IPS-18c (cell line): ENCODE measurements around the gene RNFT2.

ENCODE experiments used
- H3K4me3 ChIP-seq: 2 replicates; pipeline ENCODE4 v1.7.0; 2013; ENCODE audit warnings: low read depth, mild to moderate bottlenecking, low read length, moderate library complexity; ENCODE audit not compliant: insufficient read depth
- H3K9me3 ChIP-seq: one replicate; pipeline ENCODE4 v1.6.1; 2013; ENCODE audit warnings: mild to moderate bottlenecking, low read length, moderate library complexity; ENCODE audit not compliant: control insufficient read depth, insufficient read depth

RNFT2 gene

GRCh38 chr12:116703214-116703795, 34.8 kb upstream of the RNFT2 start:
- H3K9me3 ChIP-seq: no peaks in the 10 kb centered on the region
- no peak overlapping the region for H3K4me3 ChIP-seq

- no peaks in the 10 kb centered on the region for H3K9me3 ChIP-seq
- H3K4me3 ChIP-seq: no peak overlapping the region
These were observed 30.4 kb upstream of the RNFT2 start for GRCh38 chr12:116707751-116708150.

DNA sequence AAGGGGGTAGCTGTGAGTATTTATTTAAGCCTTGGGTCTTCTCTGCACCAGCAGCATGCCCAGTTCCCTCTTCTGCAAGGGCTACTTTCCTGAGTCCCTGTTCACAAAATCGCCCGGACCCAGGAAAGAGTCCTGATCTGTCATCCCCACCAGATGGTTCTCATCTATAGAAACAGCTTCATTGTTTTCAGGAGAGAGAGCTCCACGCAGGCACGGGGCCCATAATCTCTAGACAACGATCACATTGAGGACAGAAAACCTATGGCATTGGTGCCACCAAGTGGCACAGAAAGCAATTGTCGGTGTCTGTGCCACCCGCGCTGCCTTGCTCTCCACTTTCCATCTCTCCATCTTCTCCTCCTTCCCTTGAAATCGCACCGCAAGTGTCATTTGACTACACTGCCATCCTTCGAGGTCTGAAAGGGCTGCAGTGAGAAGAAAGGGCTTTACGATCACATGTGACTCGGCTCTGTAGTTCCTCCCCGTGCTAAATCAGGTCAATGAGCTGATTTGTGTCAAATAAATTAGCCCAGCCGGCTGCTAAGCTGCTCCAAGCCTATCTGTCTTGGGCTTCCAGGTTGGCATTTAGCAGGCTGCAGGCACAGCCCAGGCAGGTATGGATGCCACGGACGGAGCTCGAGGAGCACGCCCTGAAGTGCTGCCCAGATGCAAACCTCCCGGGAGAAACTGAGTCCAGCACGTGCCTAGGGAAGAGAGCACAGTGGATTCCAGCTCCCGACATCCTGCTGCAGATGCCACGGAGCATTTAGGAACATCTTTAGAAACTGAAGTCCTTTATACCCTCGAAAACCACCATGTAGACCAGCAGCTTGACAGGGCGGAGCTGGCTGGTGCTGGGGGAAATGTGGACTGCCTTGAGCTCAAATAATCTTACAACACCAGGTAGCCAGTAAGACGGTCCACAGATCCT, 29.0 kb upstream of the RNFT2 start:
- Histone ChIP-seq H3K4me3 (no peak overlapping the region), H3K9me3 (no peaks in the 10 kb centered on the region)

GRCh38 chr12:116709768-116710167, 28.3 kb upstream of the RNFT2 start:
- no peak overlapping the region for H3K4me3 ChIP-seq
- H3K9me3 ChIP-seq: no peaks in the 10 kb centered on the region

- Histone ChIP-seq H3K9me3 (no peaks in the 10 kb centered on the region), H3K4me3 (no peak overlapping the region)
These were observed 27.6 kb upstream of the RNFT2 start for GRCh38 chr12:116710370-116711150.

- no peak overlapping the region for H3K4me3 ChIP-seq
- no peaks in the 10 kb centered on the region for H3K9me3 ChIP-seq
These were observed 25.4 kb upstream of the RNFT2 start for GRCh38 chr12:116712458-116713303.

- H3K4me3 ChIP-seq: no peak overlapping the region
- H3K9me3 ChIP-seq: no peaks in the 10 kb centered on the region
These were observed 24.6 kb upstream of the RNFT2 start for GRCh38 chr12:116713527-116713926.

- no peak overlapping the region for H3K4me3 ChIP-seq
- H3K9me3 ChIP-seq: no peaks in the 10 kb centered on the region
These were observed 23.9 kb upstream of the RNFT2 start for GRCh38 chr12:116714175-116714574.

- Histone ChIP-seq H3K4me3 (no peak overlapping the region), H3K9me3 (no peaks in the 10 kb centered on the region)
These were observed 20.4 kb upstream of the RNFT2 start for GRCh38 chr12:116717466-116718437.

GRCh38 chr12:116718655-116719454, 19.3 kb upstream of the RNFT2 start:
- no peaks in the 10 kb centered on the region for H3K9me3 ChIP-seq
- no peak overlapping the region for H3K4me3 ChIP-seq

DNA sequence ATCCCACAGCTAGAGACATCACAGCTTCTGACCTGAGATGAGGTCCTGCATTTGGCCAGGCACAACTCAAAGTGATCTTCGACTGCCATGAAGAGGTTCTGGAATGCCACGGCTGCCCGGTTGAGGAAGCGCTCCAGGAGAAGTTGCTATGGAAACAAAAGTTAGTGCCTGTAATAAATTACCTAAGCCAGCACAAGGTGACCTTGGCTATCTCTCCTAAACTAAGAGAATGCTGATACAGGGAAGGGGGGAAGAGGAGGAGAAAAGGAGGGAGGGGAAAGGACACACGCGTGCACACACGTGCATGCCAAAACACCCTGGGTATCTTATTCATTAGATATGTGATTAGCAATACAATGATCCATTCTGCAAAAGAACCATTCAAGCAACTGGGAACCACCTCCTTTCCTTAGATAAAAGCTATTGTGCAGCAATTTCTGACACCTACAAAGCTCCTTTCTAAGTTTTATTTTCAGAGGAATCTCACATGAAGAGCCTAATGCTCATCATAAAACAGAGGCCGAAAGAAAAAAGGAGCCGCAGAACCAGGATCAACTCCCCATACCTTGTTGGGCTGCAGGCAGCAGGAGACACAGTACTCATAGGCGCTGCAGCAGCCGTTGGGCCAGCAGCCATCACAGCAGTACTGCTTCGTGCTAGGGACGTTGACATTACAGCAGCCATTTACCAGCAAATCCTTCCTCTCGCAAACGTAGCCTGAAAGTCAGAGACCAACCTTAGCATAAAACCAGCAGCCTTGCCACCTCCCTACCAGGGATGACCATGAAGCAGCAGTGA, 18.2 kb upstream of the RNFT2 start:
- H3K9me3 ChIP-seq: no peaks in the 10 kb centered on the region
- no peak overlapping the region for H3K4me3 ChIP-seq

DNA sequence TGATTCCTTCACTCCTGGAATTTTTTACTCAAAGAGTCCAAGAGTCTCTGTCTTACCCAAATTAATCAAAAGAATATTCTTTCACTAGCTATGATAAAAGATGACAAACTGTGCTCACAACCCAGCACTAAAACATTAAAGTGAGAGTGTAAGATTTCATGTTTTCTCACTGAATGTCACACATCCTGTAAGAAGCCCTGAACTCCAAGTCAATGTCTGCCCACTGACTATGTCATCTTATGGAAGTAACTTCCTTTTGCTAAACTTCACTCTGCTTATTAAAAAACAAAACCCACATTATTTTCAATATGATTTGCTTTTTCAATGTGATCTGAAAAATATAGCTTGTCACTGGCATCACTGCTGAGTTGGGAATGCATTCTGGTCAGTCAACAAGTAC, 15.9 kb upstream of the RNFT2 start:
- no peak overlapping the region for H3K4me3 ChIP-seq
- no peaks in the 10 kb centered on the region for H3K9me3 ChIP-seq

- H3K4me3 ChIP-seq: no peak overlapping the region
- no peaks in the 10 kb centered on the region for H3K9me3 ChIP-seq
These were observed 11.4 kb upstream of the RNFT2 start for GRCh38 chr12:116726694-116727093.

DNA sequence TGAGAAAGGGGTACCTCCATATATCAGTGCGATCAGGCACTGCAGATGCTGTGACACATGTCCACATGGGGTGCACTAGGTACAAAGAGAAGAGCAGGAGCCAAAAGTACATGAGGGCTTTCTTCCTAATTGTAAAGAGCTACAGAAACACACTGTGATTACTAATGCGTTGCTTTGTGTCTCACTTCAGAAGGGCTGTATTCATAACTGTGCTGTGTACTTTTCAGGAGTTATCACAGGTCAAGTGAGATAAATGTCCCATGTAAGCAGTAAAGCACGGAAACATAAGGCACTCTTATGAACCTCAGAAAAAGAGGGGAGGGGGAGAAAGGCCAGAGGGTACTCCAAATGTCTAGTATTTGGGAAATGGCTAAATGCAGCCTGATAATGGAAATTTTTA, 10.9 kb upstream of the RNFT2 start:
- no peaks in the 10 kb centered on the region for H3K9me3 ChIP-seq
- no peak overlapping the region for H3K4me3 ChIP-seq

GRCh38 chr12:116727891-116728290, 10.2 kb upstream of the RNFT2 start:
- Histone ChIP-seq H3K9me3 (no peaks in the 10 kb centered on the region), H3K4me3 (no peak overlapping the region)
